ENCODE results near the gene SLC22A9.
"Not testable (repeated sequence)": the region's sequence is repeated elsewhere in the genome, so short reads cannot be mapped to it uniquely, and the experiment has no call there.

The SLC22A9 gene

GRCh38 chr11:63369165-63369970, at the start of gene SLC22A9:
Gene SLC22A9, plus strand, starts transcription at chr11:63369785. Its CDS starts 272 bp downstream, at chr11:63370057.
- no peak for DNase-seq (ENCODE audit: low read depth)

GRCh38 chr11:63321723-63322122, 47.9 kb upstream of the SLC22A9 start:
- DNase-seq (ENCODE audit: low read depth) = no peak

GRCh38 chr11:63335089-63335488, 34.5 kb upstream of the SLC22A9 start:
- not testable (repeated sequence) for DNase-seq (ENCODE audit: low read depth)

GRCh38 chr11:63337070-63337469, 32.5 kb upstream of the SLC22A9 start:
- DNase-seq (ENCODE audit: low read depth) = no peak

GRCh38 chr11:63343130-63343529, 26.5 kb upstream of the SLC22A9 start:
- no peak for DNase-seq (ENCODE audit: low read depth)

GRCh38 chr11:63352144-63352543, 17.4 kb upstream of the SLC22A9 start:
- no peak for DNase-seq (ENCODE audit: low read depth)

GRCh38 chr11:63362196-63362793, 7.3 kb upstream of the SLC22A9 start:
- no peak for DNase-seq (ENCODE audit: low read depth)

- no peak for DNase-seq (ENCODE audit: low read depth)
Observed at GRCh38 chr11:63369971-63370588, 495 bp downstream of the SLC22A9 start.

GRCh38 chr11:63371396-63371795, 1.8 kb downstream of the SLC22A9 start:
- DNase-seq (ENCODE audit: low read depth) = no peak

GRCh38 chr11:63375434-63375833, 5.8 kb downstream of the SLC22A9 start:
- DNase-seq (ENCODE audit: low read depth) = no peak

- DNase-seq (ENCODE audit: low read depth) = no peak
Observed at GRCh38 chr11:63380130-63380529, 10.5 kb downstream of the SLC22A9 start.

- DNase-seq (ENCODE audit: low read depth) = no peak
Observed at GRCh38 chr11:63395697-63396096, 26.1 kb downstream of the SLC22A9 start.

- DNase-seq (ENCODE audit: low read depth) = no peak
Observed at GRCh38 chr11:63404161-63404935, 34.8 kb downstream of the SLC22A9 start.

GRCh38 chr11:63405114-63405513, 35.5 kb downstream of the SLC22A9 start:
- DNase-seq (ENCODE audit: low read depth) = no peak

- DNase-seq (ENCODE audit: low read depth) = no peak
Observed at GRCh38 chr11:63406458-63406857, 36.9 kb downstream of the SLC22A9 start.

GRCh38 chr11:63417174-63417852, 47.7 kb downstream of the SLC22A9 start:
- DNase-seq (ENCODE audit: low read depth) = no peak

- DNase-seq (ENCODE audit: low read depth) = no peak
Observed at GRCh38 chr11:63427971-63428508, 58.5 kb downstream of the SLC22A9 start.

GRCh38 chr11:63430731-63431130, 61.1 kb downstream of the SLC22A9 start:
- not testable (repeated sequence) for DNase-seq (ENCODE audit: low read depth)

- DNase-seq (ENCODE audit: low read depth) = not testable (repeated sequence)
Observed at GRCh38 chr11:63435351-63435750, 65.8 kb downstream of the SLC22A9 start.

GRCh38 chr11:63435831-63436230, 66.2 kb downstream of the SLC22A9 start:
- not testable (repeated sequence) for DNase-seq (ENCODE audit: low read depth)

GRCh38 chr11:63443714-63444113, 74.1 kb downstream of the SLC22A9 start:
- no peak for DNase-seq (ENCODE audit: low read depth)

Data from amniotic epithelial cell (primary cell).